CD8-positive, alpha-beta memory T cell (primary cell): Measurements from ENCODE around the gene GLYATL3. TPM values are rescaled to one million over a fixed set of nuclear protein-coding genes. Genes with fewer than 3 reads are reported as not detected.
A peak's percentile ranks its signal among the peaks of the same experiment; 100 is the strongest.

Source experiments
- CTCF ChIA-PET: fragments of 350-600 bp; sonication (Branson Sonifier 250); formaldehyde crosslinking; loops from one replicate; lab custom pipeline; 2021; ENCODE audit warnings: antibody characterized with exemption; lab: Charles Lee
- POLR2A ChIA-PET: fragments of 350-600 bp; sonication (Branson Sonifier 250); formaldehyde crosslinking; loops from one replicate; lab custom pipeline; 2021; ENCODE audit warnings: antibody characterized with exemption; lab: Charles Lee
- DNase-seq, 5 donors: peaks; one replicate each; pipeline versions ENCODE4 v3.0.0 to v3.0.0-alpha.2; 2020 to 2022; ENCODE audit warnings: mixed read lengths in 1 of 5
- H3K27ac ChIP-seq: one replicate; pipeline ENCODE4 v1.7.0; 2013; ENCODE audit warnings: low read depth, mild to moderate bottlenecking, low read length, moderate library complexity
- H3K27me3 ChIP-seq: 2 replicates; pipeline ENCODE4 v1.7.0; 2013; ENCODE audit warnings: low read length, mild to moderate bottlenecking; ENCODE audit not compliant: insufficient read depth, poor library complexity, severe bottlenecking
- H3K36me3 ChIP-seq: 2 replicates; pipeline ENCODE4 v1.7.0; 2013; ENCODE audit warnings: mild to moderate bottlenecking, low read length, moderate library complexity; ENCODE audit not compliant: insufficient read depth
- H3K4me1 ChIP-seq: 2 replicates; pipeline ENCODE4 v1.7.0; 2013; ENCODE audit warnings: mild to moderate bottlenecking, low read length, moderate library complexity; ENCODE audit not compliant: insufficient read depth
- H3K4me3 ChIP-seq: 2 replicates; pipeline ENCODE4 v1.7.0; 2013; ENCODE audit warnings: mild to moderate bottlenecking, low read length
- H3K9me3 ChIP-seq: 2 replicates; pipeline ENCODE4 v1.7.0; 2013; ENCODE audit warnings: mild to moderate bottlenecking, low read length
- H3K27ac Mint-ChIP-seq, 8 donors: one replicate each; pipeline ENCODE4 v1.8.0; 2020 to 2021; ENCODE audit warnings: mixed read lengths in 8 of 8, mild to moderate bottlenecking in 6 of 8, inconsistent platforms in 3 of 8, moderate library complexity in 3 of 8
- H3K27me3 Mint-ChIP-seq, 2 donors: one replicate each; pipeline ENCODE4 v1.8.0; 2020 to 2021; ENCODE audit warnings: mixed read lengths in 2 of 2, mild to moderate bottlenecking in 1 of 2, moderate library complexity in 1 of 2
- H3K36me3 Mint-ChIP-seq, 3 donors: one replicate each; pipeline ENCODE4 v1.8.0; 2020 to 2021; ENCODE audit warnings: mixed read lengths in 3 of 3, inconsistent platforms in 1 of 3, mild to moderate bottlenecking in 1 of 3
- H3K4me1 Mint-ChIP-seq, 3 donors: one replicate each; pipeline ENCODE4 v1.8.0; 2020 to 2021; ENCODE audit warnings: mixed read lengths in 3 of 3, inconsistent platforms in 1 of 3, mild to moderate bottlenecking in 1 of 3
- H3K4me3 Mint-ChIP-seq, 7 donors: one replicate each; pipeline ENCODE4 v1.8.0; 2020 to 2021; ENCODE audit warnings: mixed read lengths in 7 of 7, mild to moderate bottlenecking in 6 of 7, moderate library complexity in 4 of 7, inconsistent platforms in 2 of 7
- H3K9me3 Mint-ChIP-seq, 5 donors: one replicate each; pipeline ENCODE4 v1.8.0; 2020 to 2022; ENCODE audit warnings: mixed read lengths in 5 of 5, mild to moderate bottlenecking in 3 of 5, moderate library complexity in 2 of 5, inconsistent platforms in 1 of 5
- polyA plus RNA-seq: library from polyadenylated mRNA; unstranded; fragments of 300-500 nt; fragmentation: Illumina TruSeq; gene quantifications from one replicate; pipeline ENCODE4 v1.2.3, GENCODE V29; 2021
- total RNA-seq, 2 experiments: library from RNA; stranded (reverse); gene quantifications; one replicate each; pipeline ENCODE4 v1.2.3, GENCODE V29; 2021

Gene GLYATL3
- total and polyA plus RNA-seq, 3 experiments from 2014 or later, result not detected

GRCh38 chr6:49551866-49552129 lies 52.1 kb downstream of the GLYATL3 start:
- peak overlapping the region in 1 of 8 donors; percentile 30 for H3K27ac Mint-ChIP-seq
- H3K27ac ChIP-seq, result no peak overlapping the region
- peaks cover 24 to 45% of the 10 kb centered on the region in 2 donors for H3K27me3 Mint-ChIP-seq

GRCh38 chr6:49552596-49552995 lies 52.9 kb downstream of the GLYATL3 start:
- ChIA-PET CTCF (no interaction called here), POLR2A (no interaction called here)
- Histone ChIP-seq H3K4me3 (no peak overlapping the region), H3K36me3 (no peaks in the 10 kb centered on the region), H3K4me1 (no peaks in the 10 kb centered on the region), H3K27me3 (peaks cover 3% of the 10 kb centered on the region), H3K27ac (no peak overlapping the region), H3K9me3 (no peaks in the 10 kb centered on the region)
- peaks cover 15 to 24% (median 19%) of the 10 kb centered on the region in 3 donors for H3K4me1 Mint-ChIP-seq
- H3K36me3 Mint-ChIP-seq, result no peaks in the 10 kb centered on the region
- H3K27me3 Mint-ChIP-seq, result peaks cover 24 to 37% of the 10 kb centered on the region in 2 donors
- no peak overlapping the region for H3K27ac Mint-ChIP-seq
- DNase-seq, result no peak
- H3K4me3 Mint-ChIP-seq, result peak overlapping the region in 1 of 7 donors; percentile 49
- peaks cover 0 to 2% (median 0%) of the 10 kb centered on the region in 5 donors for H3K9me3 Mint-ChIP-seq

More at GRCh38 chr6:49551866-49552129, 52.1 kb downstream of the GLYATL3 start:
- POLR2A ChIA-PET, result no interaction called here
- H3K4me1 ChIP-seq, result no peaks in the 10 kb centered on the region
- Mint-ChIP-seq H3K4me1 (peaks cover 15 to 24% (median 19%) of the 10 kb centered on the region in 3 donors), H3K4me3 (peak overlapping the region; percentile 7 to 78 (median 62)), H3K9me3 (peaks cover 0 to 2% (median 0%) of the 10 kb centered on the region in 5 donors), H3K36me3 (no peaks in the 10 kb centered on the region)
- DNase-seq, result no peak
- CTCF ChIA-PET, result no interaction called here
- H3K27me3 ChIP-seq, result peaks cover 3% of the 10 kb centered on the region
- no peaks in the 10 kb centered on the region for H3K9me3 ChIP-seq
- H3K36me3 ChIP-seq, result no peaks in the 10 kb centered on the region
- H3K4me3 ChIP-seq, result peak overlapping the region; percentile 45

- Mint-ChIP-seq H3K4me1 (peaks cover 15 to 24% (median 19%) of the 10 kb centered on the region in 3 donors), H3K9me3 (peaks cover 0 to 2% (median 0%) of the 10 kb centered on the region in 5 donors), H3K36me3 (no peaks in the 10 kb centered on the region), H3K4me3 (no peak overlapping the region), H3K27ac (no peak overlapping the region), H3K27me3 (peaks cover 24 to 35% of the 10 kb centered on the region in 2 donors)
- no peak for DNase-seq
- Histone ChIP-seq H3K9me3 (no peaks in the 10 kb centered on the region), H3K36me3 (no peaks in the 10 kb centered on the region), H3K4me1 (no peaks in the 10 kb centered on the region), H3K27me3 (peaks cover 3% of the 10 kb centered on the region), H3K4me3 (no peak overlapping the region), H3K27ac (no peak overlapping the region)
- CTCF ChIA-PET, result no interaction called here
- POLR2A ChIA-PET, result no interaction called here
These were observed 53.7 kb downstream of the GLYATL3 start for GRCh38 chr6:49553384-49553783.

GRCh38 chr6:49555951-49556350 lies 56.2 kb downstream of the GLYATL3 start:
- Mint-ChIP-seq H3K9me3 (no peaks in the 10 kb centered on the region), H3K36me3 (no peaks in the 10 kb centered on the region), H3K27ac (no peak overlapping the region), H3K27me3 (peaks cover 10 to 18% of the 10 kb centered on the region in 2 donors), H3K4me1 (peaks cover 10 to 17% (median 11%) of the 10 kb centered on the region in 3 donors), H3K4me3 (no peak overlapping the region)
- H3K4me1 ChIP-seq, result no peaks in the 10 kb centered on the region
- H3K36me3 ChIP-seq, result no peaks in the 10 kb centered on the region
- no peaks in the 10 kb centered on the region for H3K9me3 ChIP-seq
- CTCF ChIA-PET, result no interaction called here
- no peak for DNase-seq
- no peak overlapping the region for H3K4me3 ChIP-seq
- no peak overlapping the region for H3K27ac ChIP-seq
- POLR2A ChIA-PET, result no interaction called here
- no peaks in the 10 kb centered on the region for H3K27me3 ChIP-seq

GRCh38 chr6:49556429-49556837 lies 56.7 kb downstream of the GLYATL3 start:
- H3K4me3 ChIP-seq, result no peak overlapping the region
- H3K4me1 ChIP-seq, result no peaks in the 10 kb centered on the region
- H3K4me3 Mint-ChIP-seq, result no peak overlapping the region
- ChIA-PET POLR2A (no interaction called here), CTCF (no interaction called here)
- H3K27ac Mint-ChIP-seq, result no peak overlapping the region
- no peaks in the 10 kb centered on the region for H3K36me3 Mint-ChIP-seq
- H3K9me3 ChIP-seq, result no peaks in the 10 kb centered on the region
- DNase-seq, result no peak
- no peak overlapping the region for H3K27ac ChIP-seq
- no peaks in the 10 kb centered on the region for H3K27me3 ChIP-seq
- no peaks in the 10 kb centered on the region for H3K36me3 ChIP-seq
- peaks cover 7 to 14% of the 10 kb centered on the region in 2 donors for H3K27me3 Mint-ChIP-seq
- H3K4me1 Mint-ChIP-seq, result peaks cover 6 to 12% (median 6%) of the 10 kb centered on the region in 3 donors
- no peaks in the 10 kb centered on the region for H3K9me3 Mint-ChIP-seq

GRCh38 chr6:49557177-49557576 lies 57.5 kb downstream of the GLYATL3 start:
- no peak overlapping the region for H3K27ac Mint-ChIP-seq
- POLR2A ChIA-PET, result no interaction called here
- CTCF ChIA-PET, result no interaction called here
- no peak overlapping the region for H3K4me3 ChIP-seq
- H3K36me3 Mint-ChIP-seq, result no peaks in the 10 kb centered on the region
- H3K27me3 Mint-ChIP-seq, result peaks cover 9 to 10% of the 10 kb centered on the region in 2 donors
- no peaks in the 10 kb centered on the region for H3K9me3 ChIP-seq
- DNase-seq, result no peak
- no peak overlapping the region for H3K27ac ChIP-seq
- no peaks in the 10 kb centered on the region for H3K36me3 ChIP-seq
- H3K4me3 Mint-ChIP-seq, result no peak overlapping the region
- peaks cover 0 to 4% (median 1%) of the 10 kb centered on the region in 3 donors for H3K4me1 Mint-ChIP-seq
- no peaks in the 10 kb centered on the region for H3K4me1 ChIP-seq
- no peaks in the 10 kb centered on the region for H3K9me3 Mint-ChIP-seq
- H3K27me3 ChIP-seq, result no peaks in the 10 kb centered on the region

- Histone ChIP-seq H3K36me3 (no peaks in the 10 kb centered on the region), H3K9me3 (no peaks in the 10 kb centered on the region), H3K27me3 (no peaks in the 10 kb centered on the region), H3K27ac (no peak overlapping the region), H3K4me1 (no peaks in the 10 kb centered on the region), H3K4me3 (no peak overlapping the region)
- no peak overlapping the region for H3K4me3 Mint-ChIP-seq
- H3K9me3 Mint-ChIP-seq, result no peaks in the 10 kb centered on the region
- no peak for DNase-seq
- ChIA-PET CTCF (no interaction called here), POLR2A (no interaction called here)
- peaks cover 4 to 5% of the 10 kb centered on the region in 2 donors for H3K27me3 Mint-ChIP-seq
- H3K36me3 Mint-ChIP-seq, result no peaks in the 10 kb centered on the region
- H3K4me1 Mint-ChIP-seq, result no peaks in the 10 kb centered on the region
- no peak overlapping the region for H3K27ac Mint-ChIP-seq
These were observed 58.5 kb downstream of the GLYATL3 start for GRCh38 chr6:49558238-49558637.

- Histone ChIP-seq H3K36me3 (no peaks in the 10 kb centered on the region), H3K4me3 (no peak overlapping the region), H3K9me3 (no peaks in the 10 kb centered on the region), H3K4me1 (no peaks in the 10 kb centered on the region), H3K27me3 (no peaks in the 10 kb centered on the region), H3K27ac (no peak overlapping the region)
- Mint-ChIP-seq H3K36me3 (no peaks in the 10 kb centered on the region), H3K9me3 (no peaks in the 10 kb centered on the region), H3K27ac (no peak overlapping the region), H3K27me3 (peaks cover 3 to 12% of the 10 kb centered on the region in 2 donors), H3K4me1 (no peaks in the 10 kb centered on the region), H3K4me3 (no peak overlapping the region)
- DNase-seq, result no peak
- ChIA-PET CTCF (no interaction called here), POLR2A (no interaction called here)
These were observed 63.5 kb downstream of the GLYATL3 start for GRCh38 chr6:49563006-49563886.
